CD14-positive monocyte (primary cell): ENCODE data around the gene TSHZ2. TPM values are rescaled to one million over a fixed set of nuclear protein-coding genes. Genes with fewer than 3 reads are reported as not detected.

Experiments used
- DNase-seq, 3 donors: peaks; one replicate each; pipeline ENCODE4 v3.0.0-alpha.2; 2011 to 2022
- H2AFZ ChIP-seq: 2 replicates; pipeline ENCODE4 v1.6.0; 2012; ENCODE audit warnings: mild to moderate bottlenecking, low read depth, low read length, inconsistent platforms; ENCODE audit not compliant: insufficient read depth, poor library complexity, severe bottlenecking
- H3K27ac ChIP-seq, 2 donors: 1 replicate in 1 of 2; 2 replicates in 1 of 2; pipeline ENCODE4 v1.5.1; 2012 to 2013; ENCODE audit warnings: low read length in 2 of 2, control low read depth in 1 of 2, inconsistent platforms in 1 of 2, low read depth in 1 of 2, mild to moderate bottlenecking in 1 of 2
- H3K27me3 ChIP-seq, 2 donors: one replicate each; pipeline versions ENCODE4 v1.6.0 to v1.6.1; 2011 to 2013; ENCODE audit warnings: low read length in 2 of 2; ENCODE audit not compliant: control insufficient read depth in 2 of 2, insufficient read depth in 2 of 2
- H3K36me3 ChIP-seq, 2 donors: replicated peaks in 1 of 2; 1 replicate in 1 of 2; 2 replicates in 1 of 2; pipeline versions ENCODE4 v1.5.1 to v1.6.1; 2012 to 2013; ENCODE audit warnings: low read length in 2 of 2, control low read depth in 1 of 2, inconsistent platforms in 1 of 2, mild to moderate bottlenecking in 1 of 2; ENCODE audit not compliant: insufficient read depth in 2 of 2, control insufficient read depth in 1 of 2
- H3K4me1 ChIP-seq, 2 donors: 1 replicate in 1 of 2; 2 replicates in 1 of 2; pipeline versions ENCODE4 v1.5.1 to v1.6.1; 2012 to 2013; ENCODE audit warnings: low read length in 2 of 2, control low read depth in 1 of 2, inconsistent platforms in 1 of 2, mild to moderate bottlenecking in 1 of 2, moderate library complexity in 1 of 2; ENCODE audit not compliant: insufficient read depth in 2 of 2, control insufficient read depth in 1 of 2
- H3K4me2 ChIP-seq: replicated peaks from 2 replicates; pipeline ENCODE3; 2012; ENCODE audit warnings: low read length, moderate library complexity, mild to moderate bottlenecking; ENCODE audit not compliant: poor library complexity, severe bottlenecking; ENCODE audit errors: extremely low read depth
- H3K4me3 ChIP-seq, 3 experiments: fragments of 200-600 bp in 1 of 3; sonication (generic) in 1 of 3; replicated peaks in 1 of 3; 1 replicate in 2 of 3; 2 replicates in 1 of 3; pipeline ENCODE4 v1.5.1; 2011 to 2013; ENCODE audit warnings: low read length in 3 of 3, mild to moderate bottlenecking in 3 of 3, control low read depth in 2 of 3, low read depth in 2 of 3, inconsistent platforms in 1 of 3, moderate library complexity in 1 of 3
- H3K79me2 ChIP-seq: 2 replicates; pipeline ENCODE4 v1.6.0; 2012; ENCODE audit warnings: mild to moderate bottlenecking, control low read depth, inconsistent platforms, low read length, moderate library complexity; ENCODE audit not compliant: insufficient read depth
- H3K9ac ChIP-seq: 2 replicates; pipeline ENCODE4 v1.6.0; 2017; ENCODE audit warnings: low read length, mild to moderate bottlenecking; ENCODE audit not compliant: insufficient read depth, poor library complexity, severe bottlenecking
- H3K9me3 ChIP-seq, 2 donors: replicated peaks in 1 of 2; 1 replicate in 1 of 2; 2 replicates in 1 of 2; pipeline versions ENCODE4 v1.5.1 to v1.6.1; 2012 to 2013; ENCODE audit warnings: low read length in 2 of 2, control low read depth in 1 of 2; ENCODE audit not compliant: control insufficient read depth in 1 of 2, insufficient read depth in 1 of 2
- H4K20me1 ChIP-seq: 2 replicates; pipeline ENCODE4 v1.6.0; 2012; ENCODE audit warnings: mild to moderate bottlenecking, low read length, control low read depth, moderate library complexity; ENCODE audit not compliant: insufficient read depth
- H3K27ac Mint-ChIP-seq, 7 donors: one replicate each; pipeline ENCODE4 v1.8.0; 2020; ENCODE audit warnings: mild to moderate bottlenecking in 7 of 7, mixed read lengths in 7 of 7, moderate library complexity in 6 of 7, inconsistent platforms in 2 of 7
- H3K27me3 Mint-ChIP-seq, 3 donors: one replicate each; pipeline ENCODE4 v1.8.0; 2021 to 2022; ENCODE audit warnings: low read depth in 3 of 3, mild to moderate bottlenecking in 3 of 3, mixed read lengths in 3 of 3, moderate library complexity in 3 of 3, inconsistent platforms in 1 of 3
- H3K36me3 Mint-ChIP-seq, 2 donors: one replicate each; pipeline ENCODE4 v1.8.0; 2020; ENCODE audit warnings: mixed read lengths in 2 of 2, inconsistent platforms in 1 of 2, mild to moderate bottlenecking in 1 of 2
- H3K4me1 Mint-ChIP-seq: one replicate; pipeline ENCODE4 v1.8.0; 2020; ENCODE audit warnings: mild to moderate bottlenecking, mixed read lengths
- H3K4me3 Mint-ChIP-seq, 2 donors: one replicate each; pipeline ENCODE4 v1.8.0; 2020; ENCODE audit warnings: mild to moderate bottlenecking in 2 of 2, mixed read lengths in 2 of 2, moderate library complexity in 1 of 2
- H3K9me3 Mint-ChIP-seq, 7 donors: one replicate each; pipeline ENCODE4 v1.8.0; 2020 to 2022; ENCODE audit warnings: mixed read lengths in 7 of 7, mild to moderate bottlenecking in 6 of 7, moderate library complexity in 6 of 7, inconsistent platforms in 2 of 7
- CTCF ChIP-seq: fragments of 200-600 bp; IDR thresholded peaks from one replicate; pipeline ENCODE4 v1.8.0; 2022; ENCODE audit warnings: antibody characterized with exemption, mild to moderate bottlenecking
- WGBS: methylation state at CpG from one replicate; pipeline ENCODE4 v1.1.5; 2013; ENCODE audit warnings: missing lambda C conversion rate; ENCODE audit not compliant: insufficient coverage; 5-methylcytosine and 5-hydroxymethylcytosine counted together
- intact Hi-C, 2 donors: fragments of 100-400 bp; cut with micrococcal nuclease; formaldehyde crosslinking; loops; one replicate each; pipeline versions ENCODE4 v1.15.0 to v1.15.1; 2023
- polyA plus RNA-seq, 3 donors: library from polyadenylated mRNA; depleted of rRNA in 1 of 3; unstranded in 2 of 3; stranded (reverse) in 1 of 3; fragments of 300-500 nt in 2 of 3; fragments of >200 nt in 1 of 3; fragmentation: Illumina TruSeq in 2 of 3; gene quantifications; 1 replicate in 2 of 3; 2 replicates in 1 of 3; pipeline ENCODE4 v1.2.3, GENCODE V29; 2012 to 2021

TSHZ2 gene
- polyA plus RNA-seq, 3 donors: not detected

GRCh38 chr20:53103124-53103523 is 131.0 kb downstream of the TSHZ2 start:
- Histone ChIP-seq H3K9ac (no peak overlapping the region), H4K20me1 (no peaks in the 10 kb centered on the region), H3K27me3 (no peaks in the 10 kb centered on the region), H3K79me2 (no peaks in the 10 kb centered on the region), H3K4me3 (no peak overlapping the region), H3K27ac (no peak overlapping the region), H3K4me2 (no peak overlapping the region), H2AFZ (no peak overlapping the region), H3K4me1 (no peaks in the 10 kb centered on the region), H3K36me3 (no peaks in the 10 kb centered on the region), H3K9me3 (no peaks in the 10 kb centered on the region)
- Mint-ChIP-seq H3K36me3 (no peaks in the 10 kb centered on the region), H3K4me1 (no peaks in the 10 kb centered on the region), H3K27me3 (peaks cover 0 to 4% (median 3%) of the 10 kb centered on the region in 3 donors), H3K27ac (no peak overlapping the region), H3K9me3 (peaks cover 0 to 8% (median 3%) of the 10 kb centered on the region in 7 donors), H3K4me3 (no peak overlapping the region)
- intact Hi-C loops: no loop called here
- no peak for TF ChIP-seq CTCF
- no peak for DNase-seq
- WGBS: no CpG with 5 or more reads among the region's 1 CpG

GRCh38 chr20:53104884-53105283 is 132.7 kb downstream of the TSHZ2 start:
- intact Hi-C loops: no loop called here

More at GRCh38 chr20:53104884-53105283, 132.7 kb downstream of the TSHZ2 start:
- Mint-ChIP-seq H3K36me3 (no peaks in the 10 kb centered on the region), H3K27ac (no peak overlapping the region), H3K27me3 (peaks cover 0 to 3% (median 3%) of the 10 kb centered on the region in 3 donors), H3K4me3 (no peak overlapping the region), H3K4me1 (no peaks in the 10 kb centered on the region), H3K9me3 (peaks cover 0 to 5% (median 0%) of the 10 kb centered on the region in 7 donors)
- Histone ChIP-seq H3K36me3 (no peaks in the 10 kb centered on the region), H3K4me1 (no peaks in the 10 kb centered on the region), H4K20me1 (no peaks in the 10 kb centered on the region), H3K4me3 (no peak overlapping the region), H3K9ac (no peak overlapping the region), H2AFZ (no peak overlapping the region), H3K27me3 (no peaks in the 10 kb centered on the region), H3K27ac (no peak overlapping the region), H3K9me3 (no peaks in the 10 kb centered on the region), H3K4me2 (no peak overlapping the region), H3K79me2 (no peaks in the 10 kb centered on the region)
- TF ChIP-seq CTCF: no peak
- DNase-seq: no peak
- WGBS: 75% methylated on average over 1 of the region's 7 CpGs
